ENCODE measurements around the gene AGAP1.

DNA sequence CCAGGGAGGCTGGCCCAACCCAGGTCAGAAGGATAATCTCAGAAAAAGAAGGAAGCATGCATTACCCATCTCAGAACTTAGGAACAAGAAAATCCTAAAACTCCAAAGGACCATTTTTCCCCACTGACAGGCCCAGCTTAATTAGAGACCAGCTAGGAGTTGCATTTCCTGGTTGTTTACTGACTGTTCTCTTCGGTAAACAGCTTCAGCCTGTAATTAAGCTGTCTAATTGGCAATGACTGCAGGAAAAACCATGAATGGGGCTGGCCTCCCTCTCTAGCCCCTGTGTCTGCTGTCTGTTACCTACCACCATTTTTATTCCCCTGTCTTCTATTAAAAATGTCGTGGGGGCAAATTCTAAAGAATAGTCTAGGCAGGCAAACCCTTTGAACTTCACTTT, 146.5 kb downstream of the AGAP1 start:
- TF ChIP-seq, protein P1, sequence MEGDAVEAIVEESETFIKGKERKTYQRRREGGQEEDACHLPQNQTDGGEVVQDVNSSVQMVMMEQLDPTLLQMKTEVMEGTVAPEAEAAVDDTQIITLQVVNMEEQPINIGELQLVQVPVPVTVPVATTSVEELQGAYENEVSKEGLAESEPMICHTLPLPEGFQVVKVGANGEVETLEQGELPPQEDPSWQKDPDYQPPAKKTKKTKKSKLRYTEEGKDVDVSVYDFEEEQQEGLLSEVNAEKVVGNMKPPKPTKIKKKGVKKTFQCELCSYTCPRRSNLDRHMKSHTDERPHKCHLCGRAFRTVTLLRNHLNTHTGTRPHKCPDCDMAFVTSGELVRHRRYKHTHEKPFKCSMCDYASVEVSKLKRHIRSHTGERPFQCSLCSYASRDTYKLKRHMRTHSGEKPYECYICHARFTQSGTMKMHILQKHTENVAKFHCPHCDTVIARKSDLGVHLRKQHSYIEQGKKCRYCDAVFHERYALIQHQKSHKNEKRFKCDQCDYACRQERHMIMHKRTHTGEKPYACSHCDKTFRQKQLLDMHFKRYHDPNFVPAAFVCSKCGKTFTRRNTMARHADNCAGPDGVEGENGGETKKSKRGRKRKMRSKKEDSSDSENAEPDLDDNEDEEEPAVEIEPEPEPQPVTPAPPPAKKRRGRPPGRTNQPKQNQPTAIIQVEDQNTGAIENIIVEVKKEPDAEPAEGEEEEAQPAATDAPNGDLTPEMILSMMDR (IDR thresholded peaks at IDR 0.05) = no peak
- no peak for TF ChIP-seq POLR2A (IDR thresholded peaks at IDR 0.05)
